GM21390 (cell line): ENCODE data around the gene FLII.
"Not testable (repeated sequence)": the region's sequence is repeated elsewhere in the genome, so short reads cannot be mapped to it uniquely, and the experiment has no call there.

Experiments used
- ATAC-seq: cut with Tn5 transposase; IDR thresholded peaks from one replicate; pipeline ENCODE4 v1.9.1; 2021; ENCODE audit not compliant: unreplicated experiment

FLII gene

GRCh38 chr17:18224053-18224386 lies 34.5 kb downstream of the FLII start:
- ATAC-seq, result no peak

- ATAC-seq, result no peak
These were observed 39.7 kb downstream of the FLII start for GRCh38 chr17:18218756-18219415.

GRCh38 chr17:18217412-18218015 lies 41.0 kb downstream of the FLII start:
- no peak for ATAC-seq

- ATAC-seq, result not testable (repeated sequence)
These were observed 41.6 kb downstream of the FLII start for GRCh38 chr17:18216906-18217305.

GRCh38 chr17:18213666-18214270 lies 44.8 kb downstream of the FLII start:
- ATAC-seq, result no peak

- ATAC-seq, result no peak
These were observed 50.4 kb downstream of the FLII start for GRCh38 chr17:18208092-18208491.

- ATAC-seq, result no peak
These were observed 51.6 kb downstream of the FLII start for GRCh38 chr17:18206962-18207361.

GRCh38 chr17:18205861-18206260 lies 52.7 kb downstream of the FLII start:
- ATAC-seq, result no peak

GRCh38 chr17:18203308-18203707 lies 55.2 kb downstream of the FLII start:
- no peak for ATAC-seq

GRCh38 chr17:18201108-18201507 lies 57.4 kb downstream of the FLII start:
- ATAC-seq, result no peak

GRCh38 chr17:18198530-18198929 lies 60.0 kb downstream of the FLII start:
- ATAC-seq, result no peak

GRCh38 chr17:18197535-18198194 lies 60.9 kb downstream of the FLII start:
- no peak for ATAC-seq

GRCh38 chr17:18195246-18195645 lies 63.3 kb downstream of the FLII start:
- no peak for ATAC-seq
